Fibroblast of villous mesenchyme (primary cell): ENCODE measurements around the gene ATG9B. TPM values are rescaled to one million over a fixed set of nuclear protein-coding genes. Genes with fewer than 3 reads are reported as not detected.
A peak's percentile ranks its signal among the peaks of the same experiment; 100 is the strongest.

Experiments used
- DNase-seq: peaks from one replicate; pipeline ENCODE4 v3.0.0-alpha.2; 2010; ENCODE audit warnings: low read depth
- H3K4me3 ChIP-seq: 2 replicates; pipeline ENCODE4 v1.5.1; 2011; ENCODE audit warnings: low read depth, mild to moderate bottlenecking, low read length
- CTCF ChIP-seq: IDR thresholded peaks from 2 replicates; pipeline ENCODE4 v1.5.1; 2012; ENCODE audit warnings: low read depth, mild to moderate bottlenecking, low read length; ENCODE audit not compliant: insufficient read depth
- total RNA-seq: library from RNA; depleted of rRNA; stranded (reverse); fragments of >200 nt; gene quantifications from 2 replicates; pipeline ENCODE4 v1.2.3, GENCODE V29; 2012

Gene ATG9B
- total RNA-seq = under 0.01 and 0.32 TPM in 2 replicates

GRCh38 chr7:151024435-151025056 is at the start of gene ATG9B:
Gene ATG9B (minus strand): TSS chr7:151024494. CDS start chr7:151024423, 71 bp downstream.
- no peak for TF ChIP-seq CTCF
- no peak for DNase-seq
- no peak within 1 kb of the TSS for H3K4me3 ChIP-seq

- DNase-seq = no peak
- H3K4me3 ChIP-seq = no peak overlapping the region
- TF ChIP-seq CTCF = no peak
These were observed 49.7 kb upstream of the ATG9B start for GRCh38 chr7:151073990-151074389.

GRCh38 chr7:151071032-151071866 is 47.0 kb upstream of the ATG9B start:
- no peak for DNase-seq
- TF ChIP-seq CTCF = no peak
- H3K4me3 ChIP-seq = no peak overlapping the region

- TF ChIP-seq CTCF = no peak
- no peak overlapping the region for H3K4me3 ChIP-seq
- no peak for DNase-seq
These were observed 46.3 kb upstream of the ATG9B start for GRCh38 chr7:151070574-151070960.

- DNase-seq = no peak
- no peak for TF ChIP-seq CTCF
- H3K4me3 ChIP-seq = no peak overlapping the region
These were observed 45.7 kb upstream of the ATG9B start for GRCh38 chr7:151069841-151070573.

- TF ChIP-seq CTCF = no peak
- DNase-seq = peak; percentile 95
- no peak overlapping the region for H3K4me3 ChIP-seq
These were observed 43.9 kb upstream of the ATG9B start for GRCh38 chr7:151068069-151068773.
